Measurements from ENCODE around the gene KDM4C.

The KDM4C gene

DNA sequence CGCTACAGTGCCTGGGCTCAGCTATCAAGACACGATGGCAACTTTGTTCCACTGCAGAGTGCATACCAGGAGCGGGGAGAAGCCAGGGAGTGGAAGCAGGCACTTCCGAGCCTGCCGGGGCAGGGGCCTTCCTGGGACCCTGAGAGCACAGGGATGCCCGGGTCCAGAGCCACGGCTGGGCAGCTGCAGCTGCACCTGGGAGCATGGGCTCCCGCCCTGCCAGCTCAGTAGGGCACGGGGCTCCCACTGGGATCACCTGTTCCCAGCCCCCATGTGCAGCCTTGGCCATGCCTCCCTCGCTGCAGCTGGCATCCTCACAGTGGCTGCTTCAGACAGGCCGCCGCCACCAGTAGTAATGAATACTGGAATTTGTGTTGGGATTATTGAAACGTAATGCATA lies 391.5 kb downstream of the KDM4C start:
- TF ChIP-seq, protein P1, sequence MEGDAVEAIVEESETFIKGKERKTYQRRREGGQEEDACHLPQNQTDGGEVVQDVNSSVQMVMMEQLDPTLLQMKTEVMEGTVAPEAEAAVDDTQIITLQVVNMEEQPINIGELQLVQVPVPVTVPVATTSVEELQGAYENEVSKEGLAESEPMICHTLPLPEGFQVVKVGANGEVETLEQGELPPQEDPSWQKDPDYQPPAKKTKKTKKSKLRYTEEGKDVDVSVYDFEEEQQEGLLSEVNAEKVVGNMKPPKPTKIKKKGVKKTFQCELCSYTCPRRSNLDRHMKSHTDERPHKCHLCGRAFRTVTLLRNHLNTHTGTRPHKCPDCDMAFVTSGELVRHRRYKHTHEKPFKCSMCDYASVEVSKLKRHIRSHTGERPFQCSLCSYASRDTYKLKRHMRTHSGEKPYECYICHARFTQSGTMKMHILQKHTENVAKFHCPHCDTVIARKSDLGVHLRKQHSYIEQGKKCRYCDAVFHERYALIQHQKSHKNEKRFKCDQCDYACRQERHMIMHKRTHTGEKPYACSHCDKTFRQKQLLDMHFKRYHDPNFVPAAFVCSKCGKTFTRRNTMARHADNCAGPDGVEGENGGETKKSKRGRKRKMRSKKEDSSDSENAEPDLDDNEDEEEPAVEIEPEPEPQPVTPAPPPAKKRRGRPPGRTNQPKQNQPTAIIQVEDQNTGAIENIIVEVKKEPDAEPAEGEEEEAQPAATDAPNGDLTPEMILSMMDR (conservative IDR thresholded peaks at IDR 0.05; ENCODE audit: low read depth) = no peak
- CTCF ChIA-PET = no interaction called here
- no peak overlapping the region for H3K27ac ChIP-seq
- POLR2A ChIA-PET (ENCODE audit: low non-redundant PET) = no interaction called here
- no peak for DNase-seq (ENCODE audit: low spot score)

DNA sequence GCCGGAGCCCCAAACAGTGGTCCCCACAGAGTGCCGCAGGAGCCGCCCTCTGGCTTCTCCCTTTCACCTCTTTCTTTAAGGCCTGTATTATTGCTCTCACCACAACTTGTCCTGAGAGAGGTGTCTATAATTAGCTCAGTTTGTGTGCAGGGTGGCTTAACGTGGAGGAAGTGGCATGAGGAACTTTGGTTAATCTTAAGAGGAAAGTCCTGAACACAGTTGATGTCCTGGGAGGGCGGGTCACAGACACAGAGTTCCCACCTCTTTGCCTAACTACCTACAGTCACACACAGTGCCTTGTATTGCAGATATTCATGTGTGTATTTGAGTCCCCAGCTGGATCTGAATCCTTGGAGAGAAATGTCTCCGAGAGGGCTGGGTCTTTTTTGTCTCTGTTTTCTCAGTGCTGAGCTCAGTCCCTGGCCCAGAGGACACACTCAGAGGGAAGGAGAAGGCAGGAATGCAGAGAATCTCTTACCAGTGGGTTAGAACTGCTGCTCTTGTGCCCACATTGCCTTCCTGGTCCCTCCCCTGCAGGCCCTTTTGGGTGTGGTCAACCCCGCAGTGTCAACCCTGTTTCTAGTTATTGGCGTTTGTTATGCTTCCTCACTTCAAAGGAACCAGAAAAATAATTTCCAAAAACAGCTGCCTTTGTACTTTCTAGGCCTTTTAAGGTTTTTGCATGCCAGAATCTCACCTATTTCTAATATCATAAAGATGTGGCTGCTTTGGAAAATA lies 392.5 kb downstream of the KDM4C start:
- DNase-seq (ENCODE audit: low spot score) = no peak
- TF ChIP-seq, protein P1 (conservative IDR thresholded peaks at IDR 0.05; ENCODE audit: low read depth) = no peak
- no peak overlapping the region for H3K27ac ChIP-seq
- CTCF ChIA-PET = no interaction called here
- POLR2A ChIA-PET (ENCODE audit: low non-redundant PET) = no interaction called here

DNA sequence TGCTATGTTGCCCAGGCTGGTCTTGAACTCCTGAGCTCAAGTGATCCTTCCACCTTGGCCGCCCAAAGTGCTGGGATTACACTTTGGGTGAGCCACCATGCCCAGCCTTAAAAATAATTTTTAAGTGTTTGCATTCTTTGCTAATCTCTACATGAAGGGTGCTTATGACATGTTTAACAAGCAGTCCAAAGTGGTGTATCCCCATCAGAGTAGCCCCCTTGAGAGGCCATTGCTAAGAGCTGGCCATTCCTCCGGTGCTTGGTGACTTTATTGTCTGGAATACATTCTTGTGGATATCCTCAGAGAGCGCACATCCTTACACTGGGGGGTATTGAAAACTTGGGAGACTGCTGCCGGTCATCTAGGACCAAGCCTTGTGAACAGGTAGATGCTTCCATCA lies 395.4 kb downstream of the KDM4C start:
- CTCF ChIA-PET = no interaction called here
- TF ChIP-seq, protein P1 (conservative IDR thresholded peaks at IDR 0.05; ENCODE audit: low read depth) = no peak
- POLR2A ChIA-PET (ENCODE audit: low non-redundant PET) = no interaction called here
- DNase-seq (ENCODE audit: low spot score) = no peak
- no peak overlapping the region for H3K27ac ChIP-seq

GRCh38 chr9:7153566-7153965 lies 395.8 kb downstream of the KDM4C start:
- TF ChIP-seq, protein P1 (conservative IDR thresholded peaks at IDR 0.05; ENCODE audit: low read depth) = no peak
- DNase-seq (ENCODE audit: low spot score) = no peak
- POLR2A ChIA-PET (ENCODE audit: low non-redundant PET) = no interaction called here
- H3K27ac ChIP-seq = no peak overlapping the region
- CTCF ChIA-PET = no interaction called here

- TF ChIP-seq, protein P1 (conservative IDR thresholded peaks at IDR 0.05; ENCODE audit: low read depth) = no peak
- DNase-seq (ENCODE audit: low spot score) = no peak
- CTCF ChIA-PET = no interaction called here
- POLR2A ChIA-PET (ENCODE audit: low non-redundant PET) = no interaction called here
- no peak overlapping the region for H3K27ac ChIP-seq
Observed at GRCh38 chr9:7154003-7154619, 396.3 kb downstream of the KDM4C start.

GRCh38 chr9:7154650-7155049 lies 396.9 kb downstream of the KDM4C start:
- CTCF ChIA-PET = no interaction called here
- no peak for DNase-seq (ENCODE audit: low spot score)
- no peak overlapping the region for H3K27ac ChIP-seq
- POLR2A ChIA-PET (ENCODE audit: low non-redundant PET) = no interaction called here
- TF ChIP-seq, protein P1 (conservative IDR thresholded peaks at IDR 0.05; ENCODE audit: low read depth) = no peak
